H1 (cell line): Measurements from ENCODE around the gene RERE.

ENCODE experiments used
- BCL11A ChIP-seq, 2 experiments: IDR thresholded peaks; one replicate each; pipeline ENCODE4 v1.6.1; 2011; ENCODE audit warnings: low read depth in 2 of 2, low read length in 2 of 2, mild to moderate bottlenecking in 2 of 2
- CHD1 ChIP-seq: IDR thresholded peaks from 2 replicates; pipeline ENCODE4 v1.6.1; 2012; ENCODE audit warnings: low read depth, low read length, improper control_type of control experiment
- EP300 ChIP-seq, 2 experiments: IDR thresholded peaks; 1 replicate in 1 of 2; 2 replicates in 1 of 2; pipeline ENCODE4 v1.6.1; 2011 to 2012; ENCODE audit warnings: low read depth in 2 of 2, low read length in 2 of 2, mild to moderate bottlenecking in 2 of 2, borderline replicate concordance in 1 of 2, inconsistent platforms in 1 of 2, moderate library complexity in 1 of 2
- HDAC6 ChIP-seq: IDR thresholded peaks from one replicate; pipeline ENCODE4 v1.7.1; 2012; ENCODE audit warnings: low read depth, mild to moderate bottlenecking, inconsistent platforms, low read length, moderate library complexity
- JUN ChIP-seq: IDR thresholded peaks from 2 replicates; pipeline ENCODE4 v1.6.1; 2011; ENCODE audit warnings: low read depth, mild to moderate bottlenecking, improper control_type of control experiment, low read length
- POLR2A ChIP-seq, 2 experiments: IDR thresholded peaks; 1 replicate in 1 of 2; 2 replicates in 1 of 2; pipeline ENCODE4 v1.6.1; 2011; ENCODE audit warnings: low read depth in 2 of 2, low read length in 2 of 2, mild to moderate bottlenecking in 2 of 2; ENCODE audit errors: control extremely low read depth in 1 of 2
- RXRA ChIP-seq: IDR thresholded peaks from 2 replicates; pipeline ENCODE4 v1.6.1; 2011; ENCODE audit warnings: low read depth, mild to moderate bottlenecking, low read length, moderate library complexity; ENCODE audit not compliant: insufficient read depth
- SP1 ChIP-seq: IDR thresholded peaks from 2 replicates; pipeline ENCODE4 v1.6.1; 2011; ENCODE audit warnings: low read depth, low read length
- TAF1 ChIP-seq: IDR thresholded peaks from 2 replicates; pipeline ENCODE4 v1.6.1; 2011; ENCODE audit warnings: mild to moderate bottlenecking, low read depth, low read length
- ZNF274 ChIP-seq: IDR thresholded peaks from 2 replicates; pipeline ENCODE4 v1.7.0; 2012; ENCODE audit warnings: low read length, borderline replicate concordance; ENCODE audit errors: extremely low read depth
- TF ChIP-seq, protein P1 (sequence below), 3 experiments: IDR thresholded peaks; 1 replicate in 2 of 3; 2 replicates in 1 of 3; pipeline versions ENCODE4 v1.5.1 to v1.6.1; 2011; ENCODE audit warnings: low read length in 3 of 3, mild to moderate bottlenecking in 3 of 3, inconsistent platforms in 2 of 3, low read depth in 1 of 3, moderate library complexity in 1 of 3; ENCODE audit not compliant: insufficient read depth in 1 of 3; ENCODE audit errors: control extremely low read depth in 1 of 3

DNA sequence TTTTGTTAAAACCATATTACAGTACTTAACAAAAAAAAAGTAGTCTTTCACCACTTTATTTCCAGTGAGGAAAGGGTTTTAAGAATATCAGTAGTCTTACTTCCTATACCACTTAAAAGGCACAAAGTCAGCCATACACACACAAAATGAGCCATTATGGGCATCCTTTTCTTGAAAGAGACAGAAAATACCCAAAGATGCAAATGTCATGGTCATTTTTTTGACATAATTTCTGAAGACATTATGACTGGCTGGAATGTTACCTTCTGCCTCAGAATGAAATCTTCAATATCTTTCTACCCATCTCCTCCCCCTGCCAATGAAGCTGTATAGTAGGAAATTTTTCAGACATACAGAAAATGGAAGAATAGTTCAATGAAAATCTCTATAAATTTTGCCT is 261.9 kb downstream of the RERE start:
- TF ChIP-seq TAF1 (no peak), CHD1 (no peak), SP1 (no peak), POLR2A (IDR thresholded peaks at IDR 0.05; ENCODE audit: control extremely low read depth in 1 of 2, low read depth in 2 of 2, low read length in 2 of 2) (no peak), RXRA (no peak), ZNF274 (no peak), EP300 (IDR thresholded peaks at IDR 0.05; ENCODE audit: borderline replicate concordance in 1 of 2, low read depth in 2 of 2, low read length in 2 of 2) (no peak), BCL11A (IDR thresholded peaks at IDR 0.05; ENCODE audit: low read depth in 2 of 2, low read length in 2 of 2) (no peak), JUN (no peak), HDAC6 (no peak)
- TF ChIP-seq, protein P1, sequence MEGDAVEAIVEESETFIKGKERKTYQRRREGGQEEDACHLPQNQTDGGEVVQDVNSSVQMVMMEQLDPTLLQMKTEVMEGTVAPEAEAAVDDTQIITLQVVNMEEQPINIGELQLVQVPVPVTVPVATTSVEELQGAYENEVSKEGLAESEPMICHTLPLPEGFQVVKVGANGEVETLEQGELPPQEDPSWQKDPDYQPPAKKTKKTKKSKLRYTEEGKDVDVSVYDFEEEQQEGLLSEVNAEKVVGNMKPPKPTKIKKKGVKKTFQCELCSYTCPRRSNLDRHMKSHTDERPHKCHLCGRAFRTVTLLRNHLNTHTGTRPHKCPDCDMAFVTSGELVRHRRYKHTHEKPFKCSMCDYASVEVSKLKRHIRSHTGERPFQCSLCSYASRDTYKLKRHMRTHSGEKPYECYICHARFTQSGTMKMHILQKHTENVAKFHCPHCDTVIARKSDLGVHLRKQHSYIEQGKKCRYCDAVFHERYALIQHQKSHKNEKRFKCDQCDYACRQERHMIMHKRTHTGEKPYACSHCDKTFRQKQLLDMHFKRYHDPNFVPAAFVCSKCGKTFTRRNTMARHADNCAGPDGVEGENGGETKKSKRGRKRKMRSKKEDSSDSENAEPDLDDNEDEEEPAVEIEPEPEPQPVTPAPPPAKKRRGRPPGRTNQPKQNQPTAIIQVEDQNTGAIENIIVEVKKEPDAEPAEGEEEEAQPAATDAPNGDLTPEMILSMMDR (IDR thresholded peaks at IDR 0.05; ENCODE audit: control extremely low read depth in 1 of 3, insufficient read depth in 1 of 3, low read depth in 1 of 3, low read length in 3 of 3) = no peak
